Naive thymus-derived CD8-positive, alpha-beta T cell (primary cell): ENCODE data around the gene KRTAP2-3. TPM values are rescaled to one million over a fixed set of nuclear protein-coding genes. Genes with fewer than 3 reads are reported as not detected.
A peak's percentile ranks its signal among the peaks of the same experiment; 100 is the strongest.
"Not testable (repeated sequence)": the region's sequence is repeated elsewhere in the genome, so short reads cannot be mapped to it uniquely, and the experiment has no call there.

Experiments
- ATAC-seq, 2 donors: fragments of 150-1000 bp; cut with Tn5 transposase in 1 of 2; sonication (Bioruptor Pico), chemical (Tn5 transposase) in 1 of 2; 1 replicate in 1 of 2; 2 replicates in 1 of 2; pipeline ENCODE4 v1.10.0; 2021; ENCODE audit warnings: mild to moderate bottlenecking in 2 of 2, moderate library complexity in 2 of 2
- POLR2A ChIA-PET: fragments of 350-600 bp; sonication (Branson Sonifier 250); formaldehyde crosslinking; loops from one replicate; lab custom pipeline; 2021; ENCODE audit warnings: antibody characterized with exemption; lab: Charles Lee
- DNase-seq, 10 donors: peaks; one replicate each; pipeline versions ENCODE4 v3.0.0 to v3.0.0-alpha.2; 2020 to 2022
- H3K27ac Mint-ChIP-seq, 10 donors: one replicate each; pipeline ENCODE4 v1.8.0; 2020 to 2022; ENCODE audit warnings: mild to moderate bottlenecking in 10 of 10, mixed read lengths in 10 of 10, moderate library complexity in 4 of 10, inconsistent platforms in 1 of 10
- H3K27me3 Mint-ChIP-seq, 5 donors: one replicate each; pipeline ENCODE4 v1.8.0; 2021 to 2022; ENCODE audit warnings: mixed read lengths in 5 of 5
- H3K36me3 Mint-ChIP-seq, 3 donors: one replicate each; pipeline ENCODE4 v1.8.0; 2020 to 2022; ENCODE audit warnings: mixed read lengths in 3 of 3, mild to moderate bottlenecking in 2 of 3, inconsistent platforms in 1 of 3
- H3K4me1 Mint-ChIP-seq, 4 donors: one replicate each; pipeline ENCODE4 v1.8.0; 2021 to 2022; ENCODE audit warnings: mixed read lengths in 4 of 4
- H3K4me3 Mint-ChIP-seq, 10 donors: one replicate each; pipeline ENCODE4 v1.8.0; 2020 to 2022; ENCODE audit warnings: mild to moderate bottlenecking in 10 of 10, mixed read lengths in 10 of 10, moderate library complexity in 6 of 10, inconsistent platforms in 1 of 10
- H3K9me3 Mint-ChIP-seq, 9 donors: one replicate each; pipeline ENCODE4 v1.8.0; 2020 to 2022; ENCODE audit warnings: mixed read lengths in 9 of 9, mild to moderate bottlenecking in 3 of 9, inconsistent platforms in 1 of 9, moderate library complexity in 1 of 9
- polyA plus RNA-seq, 3 donors: library from polyadenylated mRNA; unstranded; fragments of 300-500 nt; fragmentation: Illumina TruSeq; gene quantifications; one replicate each; pipeline ENCODE4 v1.2.3, GENCODE V29; 2021
- total RNA-seq, 8 experiments: library from RNA in 2 of 8; stranded (reverse) in 2 of 8; gene quantifications; one replicate each; pipeline ENCODE4 v1.2.3 and lab custom pipeline; 2021 to 2026

Gene KRTAP2-3
- total and polyA plus RNA-seq, 5 experiments from 2014 or later: not detected

- H3K4me1 Mint-ChIP-seq, ATAC-seq, DNase-seq, H3K36me3 Mint-ChIP-seq, H3K4me3 Mint-ChIP-seq: not testable (repeated sequence)
- POLR2A ChIA-PET: interaction anchor here (0.6 kb wide), 1 partner anchor 906 kb away, joined by 5 read pairs; the partner anchor contains the start of gene CASC3
- Mint-ChIP-seq H3K27ac (peak within 1 kb of the TSS in 1 of 10 donors; percentile 34), H3K27me3 (peaks cover 5 to 24% (median 13%) of the 10 kb centered on the region in 5 donors), H3K9me3 (peaks cover 2 to 24% (median 7%) of the 10 kb centered on the region in 9 donors)
Measured at GRCh38 chr17:41046735-41047465, 13.0 kb downstream of the KRTAP2-3 start, which contains the start of gene KRTAP2-1. TSS of gene KRTAP2-1 (minus strand) at chr17:41047316. CDS start at chr17:41047267, 49 bp downstream.

- peaks cover 0 to 5% (median 0%) of the 10 kb centered on the region in 3 donors for H3K36me3 Mint-ChIP-seq
- peaks cover 0 to 5% (median 3%) of the 10 kb centered on the region in 4 donors for H3K4me1 Mint-ChIP-seq
- H3K27me3 Mint-ChIP-seq: peaks cover 4 to 19% (median 10%) of the 10 kb centered on the region in 5 donors
Measured at GRCh38 chr17:41042953-41043352, 17.0 kb downstream of the KRTAP2-3 start.

GRCh38 chr17:41040783-41041571 is 18.9 kb downstream of the KRTAP2-3 start, which contains the start of gene KRTAP1-1:
TSS of gene KRTAP1-1 (minus strand) at chr17:41041450. CDS start at chr17:41041397, 53 bp downstream.
- Mint-ChIP-seq H3K27me3 (peaks cover 0 to 17% (median 4%) of the 10 kb centered on the region in 5 donors), H3K9me3 (peaks cover 2 to 24% (median 7%) of the 10 kb centered on the region in 9 donors)
- H3K36me3 Mint-ChIP-seq, POLR2A ChIA-PET, H3K4me3 Mint-ChIP-seq, H3K27ac Mint-ChIP-seq, ATAC-seq, DNase-seq, H3K4me1 Mint-ChIP-seq: not testable (repeated sequence)

More at GRCh38 chr17:41042953-41043352, 17.0 kb downstream of the KRTAP2-3 start:
- Mint-ChIP-seq H3K27ac (no peak overlapping the region), H3K9me3 (peaks cover 2 to 24% (median 7%) of the 10 kb centered on the region in 9 donors), H3K4me3 (no peak overlapping the region)
- POLR2A ChIA-PET: no interaction called here
- no peak for DNase-seq
- ATAC-seq: no peak

- H3K36me3 Mint-ChIP-seq: no peaks in the 10 kb centered on the region
- H3K9me3 Mint-ChIP-seq: peaks cover 0 to 9% (median 4%) of the 10 kb centered on the region in 9 donors
- peaks cover 0 to 10% (median 2%) of the 10 kb centered on the region in 5 donors for H3K27me3 Mint-ChIP-seq
- POLR2A ChIA-PET: no interaction called here
- no peak overlapping the region for H3K4me3 Mint-ChIP-seq
- no peak for DNase-seq
- no peak for ATAC-seq
- H3K4me1 Mint-ChIP-seq: peaks cover 0 to 2% (median 0%) of the 10 kb centered on the region in 4 donors
- no peak overlapping the region for H3K27ac Mint-ChIP-seq
Measured at GRCh38 chr17:41037853-41038350, 22.0 kb downstream of the KRTAP2-3 start.

- POLR2A ChIA-PET, H3K36me3 Mint-ChIP-seq, H3K4me3 Mint-ChIP-seq, H3K4me1 Mint-ChIP-seq, ATAC-seq, DNase-seq, H3K9me3 Mint-ChIP-seq: not testable (repeated sequence)
- H3K27me3 Mint-ChIP-seq: peaks cover 0 to 19% (median 3%) of the 10 kb centered on the region in 5 donors
- H3K27ac Mint-ChIP-seq: peak within 1 kb of the TSS in 1 of 10 donors; percentile 7
Measured at GRCh38 chr17:41034346-41034935, 25.5 kb downstream of the KRTAP2-3 start, which contains the start of gene KRTAP1-3. TSS of gene KRTAP1-3 (minus strand) at chr17:41034874. CDS start at chr17:41034821, 53 bp downstream.

GRCh38 chr17:41029633-41030245 is 30.2 kb downstream of the KRTAP2-3 start, which contains the start of gene KRTAP1-4:
TSS of gene KRTAP1-4 (minus strand) at chr17:41030195. CDS start at chr17:41030078, 117 bp downstream.
- POLR2A ChIA-PET: no interaction called here
- ATAC-seq (no peak), DNase-seq (no peak)
- Mint-ChIP-seq H3K27ac (no peak within 1 kb of the TSS), H3K27me3 (peaks cover 0 to 23% (median 13%) of the 10 kb centered on the region in 5 donors), H3K36me3 (no peaks in the 10 kb centered on the region), H3K4me3 (no peak within 1 kb of the TSS), H3K9me3 (no peaks in the 10 kb centered on the region), H3K4me1 (peaks cover 0 to 8% (median 4%) of the 10 kb centered on the region in 4 donors)

GRCh38 chr17:41026715-41027471 is 33.0 kb downstream of the KRTAP2-3 start, which contains the start of gene KRTAP1-5:
TSS of gene KRTAP1-5 (minus strand) at chr17:41027208. CDS start at chr17:41027155, 53 bp downstream.
- H3K9me3 Mint-ChIP-seq: peaks cover 0 to 5% (median 0%) of the 10 kb centered on the region in 9 donors
- peaks cover 0 to 21% (median 13%) of the 10 kb centered on the region in 5 donors for H3K27me3 Mint-ChIP-seq
- H3K4me1 Mint-ChIP-seq: peaks cover 0 to 14% (median 5%) of the 10 kb centered on the region in 4 donors
- no peak within 1 kb of the TSS for H3K4me3 Mint-ChIP-seq
- ATAC-seq: no peak
- H3K36me3 Mint-ChIP-seq: no peaks in the 10 kb centered on the region
- DNase-seq: no peak
- POLR2A ChIA-PET: no interaction called here
- H3K27ac Mint-ChIP-seq: no peak within 1 kb of the TSS

- Mint-ChIP-seq H3K4me3 (peak overlapping the region in 1 of 10 donors; percentile 3), H3K27me3 (peaks cover 0 to 14% (median 7%) of the 10 kb centered on the region in 5 donors), H3K27ac (no peak overlapping the region), H3K4me1 (peaks cover 0 to 14% (median 5%) of the 10 kb centered on the region in 4 donors), H3K36me3 (peaks cover 0 to 5% (median 0%) of the 10 kb centered on the region in 3 donors), H3K9me3 (peaks cover 0 to 5% (median 0%) of the 10 kb centered on the region in 9 donors)
- POLR2A ChIA-PET: no interaction called here
- no peak for ATAC-seq
- DNase-seq: no peak
Measured at GRCh38 chr17:41024697-41025096, 35.2 kb downstream of the KRTAP2-3 start.

GRCh38 chr17:41020336-41020735 is 39.6 kb downstream of the KRTAP2-3 start:
- Mint-ChIP-seq H3K4me1 (peaks cover 0 to 12% (median 5%) of the 10 kb centered on the region in 4 donors), H3K9me3 (peaks cover 0 to 5% (median 0%) of the 10 kb centered on the region in 9 donors), H3K4me3 (no peak overlapping the region), H3K27me3 (peaks cover 0 to 10% (median 3%) of the 10 kb centered on the region in 5 donors), H3K36me3 (peaks cover 0 to 5% (median 0%) of the 10 kb centered on the region in 3 donors), H3K27ac (no peak overlapping the region)
- ATAC-seq (no peak), DNase-seq (no peak)
- POLR2A ChIA-PET: no interaction called here

GRCh38 chr17:41019415-41019814 is 40.5 kb downstream of the KRTAP2-3 start:
- Mint-ChIP-seq H3K27me3 (peaks cover 0 to 10% (median 2%) of the 10 kb centered on the region in 5 donors), H3K4me1 (peaks cover 0 to 3% (median 0%) of the 10 kb centered on the region in 4 donors), H3K4me3 (no peak overlapping the region), H3K27ac (no peak overlapping the region), H3K36me3 (peaks cover 0 to 5% (median 0%) of the 10 kb centered on the region in 3 donors), H3K9me3 (peaks cover 0 to 5% (median 0%) of the 10 kb centered on the region in 9 donors)
- ATAC-seq: no peak
- POLR2A ChIA-PET: no interaction called here
- no peak for DNase-seq

GRCh38 chr17:41018541-41018940 is 41.4 kb downstream of the KRTAP2-3 start:
- H3K27me3 Mint-ChIP-seq: peaks cover 0 to 10% (median 2%) of the 10 kb centered on the region in 5 donors
- peaks cover 0 to 5% (median 0%) of the 10 kb centered on the region in 9 donors for H3K9me3 Mint-ChIP-seq
- H3K27ac Mint-ChIP-seq: no peak overlapping the region
- peaks cover 0 to 5% (median 0%) of the 10 kb centered on the region in 3 donors for H3K36me3 Mint-ChIP-seq
- ATAC-seq (no peak), DNase-seq (no peak)
- no peak overlapping the region for H3K4me3 Mint-ChIP-seq
- no peaks in the 10 kb centered on the region for H3K4me1 Mint-ChIP-seq
- POLR2A ChIA-PET: no interaction called here
